ENCODE results near the gene CFB.
A peak's percentile ranks its signal among the peaks of the same experiment; 100 is the strongest.

CFB gene

GRCh38 chr6:31949926-31950548 is 4.1 kb downstream of the CFB start:
- DNase-seq = no peak

GRCh38 chr6:31952140-31952805 is 6.4 kb downstream of the CFB start:
- peak; percentile 51 for DNase-seq

DNA sequence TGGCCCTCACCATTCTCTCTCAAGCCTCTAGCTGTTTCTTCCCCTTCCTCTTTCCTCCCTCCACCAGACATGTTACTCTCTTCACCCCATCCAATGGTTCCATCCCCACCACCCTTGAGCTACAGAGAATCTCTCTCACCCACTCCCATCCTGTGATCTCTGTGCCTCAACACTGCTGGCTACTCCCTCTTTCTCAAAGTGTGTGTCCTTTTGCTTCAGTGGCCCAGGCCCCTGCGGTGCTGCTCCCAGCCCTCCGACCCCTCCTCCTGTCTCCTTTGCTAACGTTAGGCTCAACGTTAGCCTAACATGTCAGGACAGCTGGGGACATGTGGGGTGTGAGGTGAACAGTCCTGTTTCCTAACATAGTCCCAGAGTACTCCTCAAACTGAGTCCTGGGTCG is 7.0 kb downstream of the CFB start:
- DNase-seq = no peak

DNA sequence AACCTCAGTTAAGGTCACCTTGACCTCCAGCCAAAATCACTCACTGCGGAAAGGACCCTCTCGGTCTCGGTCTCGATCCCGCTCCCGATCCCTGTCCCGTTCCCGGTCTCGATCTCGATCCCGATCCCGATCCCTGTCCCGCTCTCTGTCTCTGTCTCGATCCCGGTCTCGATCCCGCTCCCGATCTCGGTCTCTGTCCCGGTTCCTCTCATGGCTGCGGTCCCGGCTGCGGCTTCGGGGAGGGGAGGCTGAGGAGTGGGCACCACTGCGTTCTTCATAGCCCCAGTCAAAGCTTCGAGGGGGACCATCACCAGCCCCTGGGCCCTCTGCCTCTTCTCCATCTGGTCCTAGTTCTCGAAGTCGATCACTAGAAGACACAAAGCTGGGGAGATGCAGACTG is 8.6 kb downstream of the CFB start:
- no peak for DNase-seq

DNA sequence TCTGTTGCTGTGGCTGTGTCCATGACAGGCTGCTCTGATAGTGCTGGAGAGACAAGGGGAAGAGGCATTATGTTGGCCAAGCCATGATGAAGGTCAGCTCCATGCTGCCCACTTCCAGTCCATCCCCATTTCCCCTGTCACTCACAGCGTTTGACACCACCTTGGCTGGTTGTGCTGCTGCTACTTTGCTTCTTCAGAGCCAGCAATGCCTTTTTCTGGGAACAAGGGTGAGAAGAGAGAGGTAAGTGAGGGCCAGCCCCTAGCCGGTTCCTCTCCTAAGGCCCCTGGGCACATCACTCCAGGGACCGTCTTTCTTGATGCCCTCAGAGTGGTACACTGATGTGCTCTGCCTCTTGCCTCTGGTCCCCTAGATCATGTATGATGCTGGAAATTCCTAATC is 10.9 kb downstream of the CFB start:
- no peak for DNase-seq

GRCh38 chr6:31958412-31958740 is 12.5 kb downstream of the CFB start:
- no peak for DNase-seq

DNA sequence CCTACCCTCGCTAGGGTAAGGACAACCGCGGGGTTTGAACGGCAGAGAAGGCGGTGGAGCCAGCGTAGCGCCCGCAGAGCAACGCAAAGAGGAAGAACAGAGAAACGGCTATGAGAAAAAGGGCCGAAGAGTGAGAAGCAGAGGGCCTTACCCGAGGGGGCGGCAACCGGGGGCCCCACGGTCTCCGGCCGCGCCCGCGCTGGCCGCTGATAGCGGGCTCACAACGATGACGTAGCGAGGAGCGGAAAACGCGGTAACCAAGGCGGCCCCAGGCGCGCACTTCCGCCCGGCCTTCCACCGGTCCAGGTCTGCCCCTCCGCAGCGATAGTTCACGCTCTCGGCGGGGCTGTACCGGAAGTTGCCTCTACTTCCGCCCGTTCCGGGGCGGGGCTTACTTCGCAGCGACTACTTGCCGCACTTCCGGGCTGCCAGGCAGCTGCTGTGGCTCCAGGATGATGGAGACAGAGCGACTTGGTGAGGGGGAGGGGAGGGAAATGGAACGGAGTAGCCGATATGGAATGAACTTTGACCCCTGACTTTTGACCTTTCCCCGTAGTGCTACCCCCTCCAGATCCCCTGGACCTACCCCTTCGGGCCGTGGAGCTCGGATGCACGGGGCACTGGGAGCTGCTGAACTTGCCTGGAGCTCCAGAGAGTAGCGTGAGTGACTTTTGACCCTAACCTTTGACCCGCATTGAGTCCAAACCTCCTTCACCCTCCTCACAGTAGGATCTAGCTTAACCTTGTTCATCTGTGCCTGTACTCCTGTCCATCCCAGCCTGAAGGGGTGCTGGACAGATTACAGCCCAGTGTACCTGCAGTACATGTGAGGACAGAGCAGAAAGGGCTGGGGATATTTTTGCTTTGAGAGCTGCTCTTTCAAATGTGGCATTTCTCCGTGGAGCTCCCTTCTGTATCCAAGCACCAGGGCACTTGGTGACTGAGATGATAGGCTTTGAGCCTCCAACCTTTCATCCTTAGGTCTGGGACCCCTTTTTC is 13.1 kb downstream of the CFB start, which contains the start of the genes NELFE and SKIC2:
NELFE (minus strand) TSS at position 231 of the 999 bp plus-strand sequence. CDS start 525 bp downstream, outside the sequence.
SKIC2 (plus strand) TSS at position 435 of the 999 bp plus-strand sequence; CDS start at position 453, 18 bp downstream.
- peak; percentile 99 for DNase-seq

DNA sequence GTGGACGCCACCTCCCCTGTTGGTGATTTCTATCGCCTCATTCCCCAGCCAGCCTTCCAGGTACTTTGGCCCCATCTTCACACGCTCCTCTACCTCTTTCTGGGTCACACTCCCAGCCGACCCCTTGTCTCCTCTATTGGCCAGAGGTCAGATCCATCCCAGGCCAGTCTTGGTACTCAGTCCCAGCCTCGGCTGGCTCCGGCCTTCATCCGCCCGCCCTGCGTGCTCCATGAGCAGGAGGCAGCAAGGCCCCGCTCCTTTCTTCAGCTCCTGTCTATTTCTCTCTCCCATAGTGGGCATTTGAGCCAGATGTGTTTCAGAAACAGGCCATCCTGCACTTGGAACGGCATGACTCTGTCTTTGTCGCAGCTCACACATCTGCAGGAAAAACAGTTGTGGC is 15.7 kb downstream of the CFB start:
- DNase-seq = no peak

DNA sequence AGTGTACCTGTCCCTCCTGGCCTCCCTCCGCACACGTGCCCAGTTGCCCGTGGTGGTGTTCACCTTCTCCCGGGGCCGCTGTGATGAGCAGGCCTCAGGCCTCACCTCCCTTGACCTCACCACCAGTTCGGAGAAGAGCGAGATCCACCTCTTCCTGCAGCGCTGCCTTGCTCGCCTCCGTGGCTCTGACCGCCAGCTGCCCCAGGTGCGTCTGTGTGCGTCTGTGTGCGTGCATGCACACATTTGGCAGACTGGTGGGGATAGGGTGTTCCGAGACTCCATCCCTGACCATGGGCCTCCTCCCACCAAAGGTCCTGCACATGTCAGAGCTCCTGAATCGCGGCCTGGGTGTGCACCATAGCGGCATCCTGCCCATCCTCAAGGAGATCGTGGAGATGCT is 18.0 kb downstream of the CFB start:
- DNase-seq = no peak

DNA sequence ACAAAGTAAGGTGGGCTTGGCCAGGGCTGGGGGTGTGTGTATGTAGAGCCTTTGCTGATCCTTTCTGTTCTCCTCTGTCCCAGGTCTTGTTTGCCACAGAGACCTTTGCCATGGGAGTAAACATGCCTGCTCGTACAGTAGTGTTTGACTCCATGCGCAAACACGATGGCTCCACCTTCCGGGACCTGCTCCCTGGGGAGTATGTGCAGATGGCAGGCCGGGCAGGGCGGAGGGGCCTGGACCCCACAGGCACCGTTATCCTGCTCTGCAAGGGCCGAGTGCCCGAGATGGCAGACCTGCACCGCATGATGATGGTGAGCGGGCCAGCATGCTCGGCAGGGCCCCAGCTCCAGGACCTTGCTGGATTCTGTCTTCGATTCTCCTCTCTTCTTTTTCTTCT is 19.8 kb downstream of the CFB start:
- no peak for DNase-seq

DNA sequence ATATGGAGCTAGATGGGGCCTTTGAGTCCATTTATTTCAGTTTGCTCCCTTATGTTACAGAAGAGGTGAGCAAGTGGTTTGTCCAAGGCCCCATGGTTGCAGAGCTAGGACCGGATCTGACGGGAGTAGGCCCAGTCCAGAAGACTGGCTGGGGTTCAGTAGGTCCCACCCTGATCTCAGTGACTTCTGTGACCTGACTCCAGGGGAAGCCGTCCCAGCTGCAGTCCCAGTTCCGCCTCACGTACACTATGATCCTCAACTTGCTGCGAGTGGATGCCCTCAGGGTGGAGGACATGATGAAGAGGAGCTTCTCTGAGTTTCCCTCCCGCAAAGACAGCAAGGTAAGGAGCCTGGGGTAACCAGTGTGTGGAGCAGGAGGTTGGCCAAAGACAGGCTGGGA is 20.6 kb downstream of the CFB start:
- no peak for DNase-seq

- DNase-seq = no peak
Observed at GRCh38 chr6:31966997-31967925, 21.4 kb downstream of the CFB start.

GRCh38 chr6:31967926-31968320 is 22.0 kb downstream of the CFB start:
- DNase-seq = no peak

GRCh38 chr6:31968326-31968725 is 22.4 kb downstream of the CFB start:
- no peak for DNase-seq

DNA sequence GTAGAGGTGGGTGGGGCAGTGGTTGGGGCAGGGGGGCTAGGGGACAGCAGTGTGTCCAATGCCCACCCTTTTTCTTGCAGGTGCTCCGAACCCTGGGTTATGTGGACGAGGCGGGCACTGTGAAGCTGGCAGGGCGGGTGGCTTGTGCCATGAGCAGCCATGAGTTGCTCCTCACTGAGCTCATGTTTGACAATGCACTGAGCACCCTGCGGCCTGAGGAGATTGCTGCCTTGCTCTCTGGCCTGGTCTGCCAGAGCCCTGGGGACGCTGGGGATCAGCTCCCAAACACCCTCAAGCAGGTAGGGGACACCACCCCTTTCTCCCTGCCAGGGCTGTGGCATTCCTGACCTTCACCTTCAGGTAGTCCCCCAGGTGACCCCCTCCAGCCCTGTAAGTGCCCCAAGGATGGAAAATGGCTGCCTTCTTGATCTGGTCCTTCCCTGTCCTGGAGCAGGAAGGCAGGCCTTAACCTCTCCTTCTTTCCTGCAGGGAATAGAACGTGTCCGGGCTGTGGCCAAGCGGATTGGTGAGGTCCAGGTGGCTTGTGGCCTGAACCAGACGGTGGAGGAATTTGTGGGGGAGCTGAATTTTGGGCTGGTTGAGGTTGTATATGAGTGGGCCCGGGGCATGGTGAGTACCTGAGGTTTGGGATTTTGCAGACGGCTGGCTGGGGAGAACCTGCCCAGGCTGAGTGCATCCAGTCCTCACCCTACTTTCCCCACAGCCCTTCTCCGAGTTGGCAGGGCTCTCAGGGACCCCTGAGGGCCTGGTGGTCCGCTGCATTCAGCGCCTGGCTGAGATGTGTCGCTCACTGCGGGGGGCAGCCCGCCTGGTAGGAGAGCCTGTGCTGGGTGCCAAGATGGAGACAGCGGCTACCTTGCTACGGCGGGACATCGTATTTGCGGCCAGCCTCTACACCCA is 23.2 kb downstream of the CFB start:
- DNase-seq = no peak

GRCh38 chr6:31969712-31970603 is 24.1 kb downstream of the CFB start:
- no peak for DNase-seq

- no peak for DNase-seq
Observed at GRCh38 chr6:31970604-31971271, 24.8 kb downstream of the CFB start.

DNA sequence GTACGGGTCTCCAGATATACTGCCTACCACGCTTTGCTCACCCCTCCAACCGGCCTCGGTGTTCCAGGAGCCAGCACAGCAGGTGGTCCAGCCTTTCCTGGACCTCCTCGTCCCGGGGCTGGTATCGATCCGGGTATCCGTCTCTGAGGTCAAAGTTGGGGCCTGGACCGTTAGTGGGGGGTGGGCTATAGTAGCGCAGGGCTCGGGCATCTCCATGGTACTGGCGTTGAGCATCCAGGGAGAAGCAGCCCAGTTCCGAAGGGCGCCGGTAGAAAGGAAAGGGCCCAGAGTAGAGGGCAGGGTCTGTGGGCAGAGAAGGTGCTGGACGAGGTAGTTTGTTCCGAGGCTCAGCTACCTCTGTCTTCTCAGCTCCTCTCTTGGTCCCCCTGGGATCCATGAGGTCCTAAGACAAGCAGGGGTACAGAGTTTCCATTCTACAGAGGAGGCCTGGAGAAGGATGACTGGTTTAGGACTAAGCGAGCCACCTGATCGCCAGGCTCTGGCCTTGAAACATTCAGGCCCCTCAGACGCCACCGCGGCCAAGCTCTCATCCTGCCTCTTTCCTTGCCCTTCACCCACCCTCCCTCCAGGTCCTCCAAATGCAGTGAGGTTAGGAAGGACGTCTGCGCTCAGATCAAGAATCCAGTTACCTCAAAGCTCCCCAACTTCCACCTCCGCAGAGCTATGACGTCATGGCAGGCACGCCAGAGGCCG is 25.5 kb downstream of the CFB start:
- DNase-seq = no peak

All from activated CD4-positive, CD25-positive, alpha-beta regulatory T cell treated with anti-CD3 and anti-CD28 coated beads, Interleukin-2, amount 50 U/mL, for 72 hours (primary cell).